Transverse colon (tissue), 4 donors: ENCODE results near the gene TBX10. TPM values are rescaled to one million over a fixed set of nuclear protein-coding genes. Genes with fewer than 3 reads are reported as not detected.
"Not testable (repeated sequence)": the region's sequence is repeated elsewhere in the genome, so short reads cannot be mapped to it uniquely, and the experiment has no call there.

Source experiments
- DNase-seq: peaks from one replicate; pipeline ENCODE4 v3.0.0-alpha.2; 2019
- H3K27ac ChIP-seq, 4 donors: fragments of 200-600 bp; sonication (generic); 2 replicates each; pipeline ENCODE4 v1.5.1; 2016 to 2018; ENCODE audit warnings: inconsistent platforms in 4 of 4
- H3K27me3 ChIP-seq: fragments of 200-600 bp; sonication (generic); 2 replicates; pipeline ENCODE4 v1.5.1; 2017; ENCODE audit warnings: inconsistent platforms
- H3K36me3 ChIP-seq, 4 donors: fragments of 200-600 bp; sonication (generic); 2 replicates each; pipeline ENCODE4 v1.5.1; 2017 to 2019; ENCODE audit warnings: inconsistent platforms in 4 of 4
- H3K4me1 ChIP-seq, 4 donors: fragments of 200-600 bp; sonication (generic); 2 replicates each; pipeline ENCODE4 v1.5.1; 2017 to 2020; ENCODE audit warnings: inconsistent platforms in 4 of 4
- H3K4me3 ChIP-seq, 4 donors: fragments of 200-600 bp; sonication (generic); 1 replicate in 1 of 4; 2 replicates in 3 of 4; pipeline versions ENCODE4 v1.5.1 to v1.6.1; 2017 to 2019; ENCODE audit warnings: inconsistent platforms in 4 of 4
- H3K9me3 ChIP-seq, 2 donors: fragments of 200-600 bp; sonication (generic); 2 replicates each; pipeline ENCODE4 v1.5.1; 2017 to 2019; ENCODE audit warnings: inconsistent platforms in 2 of 2
- CTCF ChIP-seq, 5 experiments: fragments of 200-600 bp in 3 of 5; fragments of 450-650 bp in 2 of 5; sonication (generic) in 3 of 5; IDR thresholded peaks; 1 replicate in 2 of 5; 2 replicates in 3 of 5; pipeline ENCODE4 v1.5.1; 2016 to 2017; ENCODE audit warnings: antibody characterized with exemption in 5 of 5, inconsistent platforms in 3 of 5, mild to moderate bottlenecking in 2 of 5, moderate library complexity in 1 of 5
- EP300 ChIP-seq: sonication (generic); formaldehyde crosslinking; IDR thresholded peaks from one replicate; pipeline ENCODE4 v1.6.1; 2017; ENCODE audit warnings: antibody characterized with exemption, low read depth
- POLR2A ChIP-seq: fragments of 450-650 bp; IDR thresholded peaks from one replicate; pipeline ENCODE4 v1.6.1; 2016; ENCODE audit warnings: antibody characterized with exemption, mild to moderate bottlenecking, moderate library complexity
- POLR2AphosphoS5 ChIP-seq, 3 donors: sonication (generic); formaldehyde crosslinking; IDR thresholded peaks; one replicate each; pipeline ENCODE4 v1.6.1; 2016; ENCODE audit warnings: antibody characterized with exemption in 3 of 3
- WGBS, 2 donors: methylation state at CpG; one replicate each; pipeline ENCODE4 v1.1.5; 2018; ENCODE audit warnings: low coverage in 1 of 2; 5-methylcytosine and 5-hydroxymethylcytosine counted together
- in situ Hi-C, 4 donors: fragments of 200-750 bp; cut with MboI; loops; one replicate each; pipeline versions ENCODE4 v1.15.0 to v1.15.1; 2017; ENCODE audit warnings: low sequenced_read_pairs in 3 of 4, low pct_ligation_motif_present in 1 of 4, low pct_unique_long_range_greater_than_20kb in 1 of 4
- intact Hi-C: fragments of 100-400 bp; cut with DNase I; formaldehyde crosslinking; loops from one replicate; pipeline ENCODE4 v1.15.1; 2023; ENCODE audit warnings: low total_unique reads
- total RNA-seq, 4 donors: library from RNA; depleted of rRNA; stranded (reverse); fragments of >200 nt; gene quantifications; one replicate each; pipeline ENCODE4 v1.1.0, GENCODE V29; 2016

TBX10 gene
- total RNA-seq, 4 donors from 2014 or later, result 1.3 to 16.5 (median 15.0) TPM; not detected in 1

- Histone ChIP-seq H3K4me3 (no peak overlapping the region), H3K27me3 (peaks cover 5% of the 10 kb centered on the region), H3K4me1 (peaks cover 0 to 4% (median under 1%) of the 10 kb centered on the region in 4 donors), H3K27ac (no peak overlapping the region), H3K9me3 (no peaks in the 10 kb centered on the region), H3K36me3 (no peaks in the 10 kb centered on the region)
- in situ Hi-C loops, result no loop called here
- TF ChIP-seq CTCF (IDR thresholded peaks at IDR 0.05) (peak; percentile 57 to 75 (median 70)), POLR2A (no peak), EP300 (no peak), POLR2AphosphoS5 (IDR thresholded peaks at IDR 0.05) (no peak)
- peak; percentile 78 for DNase-seq
- intact Hi-C loops, result no loop called here
- WGBS, 2 donors, result 41% methylated on average over 23 of the region's 23 CpGs; no CpG with 5 or more reads in 1 of the 2 donors
Measured at GRCh38 chr11:67640021-67640757, 626 bp upstream of the TBX10 start.

GRCh38 chr11:67638535-67639437 lies 777 bp downstream of the TBX10 start:
- in situ Hi-C loops (no loop called here), intact Hi-C loops (no loop called here)
- H3K27me3 ChIP-seq, result peaks cover 5% of the 10 kb centered on the region
- no peak overlapping the region for H3K27ac ChIP-seq
- peaks cover 0 to 11% (median 5%) of the 10 kb centered on the region in 4 donors for H3K4me1 ChIP-seq
- no peaks in the 10 kb centered on the region for H3K36me3 ChIP-seq
- no peak overlapping the region for H3K4me3 ChIP-seq
- TF ChIP-seq CTCF (IDR thresholded peaks at IDR 0.05) (no peak), POLR2AphosphoS5 (IDR thresholded peaks at IDR 0.05) (no peak), EP300 (no peak), POLR2A (no peak)
- 86 to 100% methylated on average over 1 to 20 of the region's 24 CpGs for WGBS, 2 donors
- H3K9me3 ChIP-seq, result no peaks in the 10 kb centered on the region
- DNase-seq, result no peak

GRCh38 chr11:67637441-67637840 lies 2.1 kb downstream of the TBX10 start:
- H3K9me3 ChIP-seq, H3K4me3 ChIP-seq, DNase-seq, intact Hi-C loops, H3K36me3 ChIP-seq, H3K27me3 ChIP-seq, in situ Hi-C loops: not testable (repeated sequence)
- H3K27ac ChIP-seq, result peak overlapping the region in 1 of 4 donors; percentile 46
- WGBS, 2 donors, result 60 to 75% methylated on average over 1 to 3 of the region's 3 CpGs
- peaks cover 0 to 14% (median 8%) of the 10 kb centered on the region in 4 donors for H3K4me1 ChIP-seq

GRCh38 chr11:67636962-67637361 lies 2.6 kb downstream of the TBX10 start:
- Histone ChIP-seq H3K36me3 (no peaks in the 10 kb centered on the region), H3K9me3 (no peaks in the 10 kb centered on the region), H3K27me3 (peaks cover 5% of the 10 kb centered on the region), H3K27ac (peak overlapping the region in 1 of 4 donors; percentile 46), H3K4me3 (no peak overlapping the region), H3K4me1 (peaks cover 0 to 19% (median 12%) of the 10 kb centered on the region in 4 donors)
- intact Hi-C loops, result no loop called here
- in situ Hi-C loops, result no loop called here
- DNase-seq, result no peak
- WGBS, 2 donors, result 74 to 83% methylated on average over 4 to 6 of the region's 6 CpGs
- TF ChIP-seq POLR2AphosphoS5 (IDR thresholded peaks at IDR 0.05), result no peak
- TF ChIP-seq POLR2A, result no peak
- TF ChIP-seq CTCF (IDR thresholded peaks at IDR 0.05), result no peak
- no peak for TF ChIP-seq EP300
